ENCODE data around the gene IL3RA.
A peak's percentile ranks its signal among the peaks of the same experiment; 100 is the strongest.
"Not testable (repeated sequence)": the region's sequence is repeated elsewhere in the genome, so short reads cannot be mapped to it uniquely, and the experiment has no call there.

The IL3RA gene

GRCh38 chrX:1336331-1336943 lies at the start of gene IL3RA:
Gene IL3RA (plus strand): TSS chrX:1336785. CDS start chrX:1341766, 4,981 bp downstream.
- DNase-seq (ENCODE audit: low read depth in 3 of 3) = no peak

GRCh38 chrX:1289535-1289934 lies 47.0 kb upstream of the IL3RA start:
- no peak for DNase-seq (ENCODE audit: low read depth in 3 of 3)

- DNase-seq (ENCODE audit: low read depth in 3 of 3) = no peak
Measured at GRCh38 chrX:1291110-1291740, 45.4 kb upstream of the IL3RA start.

- DNase-seq (ENCODE audit: low read depth in 3 of 3) = no peak
Measured at GRCh38 chrX:1292575-1293290, 43.9 kb upstream of the IL3RA start.

GRCh38 chrX:1294301-1295067 lies 42.1 kb upstream of the IL3RA start:
- no peak for DNase-seq (ENCODE audit: low read depth in 3 of 3)

- no peak for DNase-seq (ENCODE audit: low read depth in 3 of 3)
Measured at GRCh38 chrX:1295550-1295949, 41.0 kb upstream of the IL3RA start.

- DNase-seq (ENCODE audit: low read depth in 3 of 3) = not testable (repeated sequence)
Measured at GRCh38 chrX:1297591-1297990, 39.0 kb upstream of the IL3RA start.

GRCh38 chrX:1300449-1300848 lies 36.1 kb upstream of the IL3RA start:
- DNase-seq (ENCODE audit: low read depth in 3 of 3) = no peak

GRCh38 chrX:1305411-1305810 lies 31.2 kb upstream of the IL3RA start:
- DNase-seq (ENCODE audit: low read depth in 3 of 3) = no peak

- no peak for DNase-seq (ENCODE audit: low read depth in 3 of 3)
Measured at GRCh38 chrX:1306909-1307625, 29.5 kb upstream of the IL3RA start.

GRCh38 chrX:1307626-1308340 lies 28.8 kb upstream of the IL3RA start:
- no peak for DNase-seq (ENCODE audit: low read depth in 3 of 3)

GRCh38 chrX:1308476-1308875 lies 28.1 kb upstream of the IL3RA start:
- no peak for DNase-seq (ENCODE audit: low read depth in 3 of 3)

GRCh38 chrX:1308917-1309316 lies 27.7 kb upstream of the IL3RA start:
- not testable (repeated sequence) for DNase-seq (ENCODE audit: low read depth in 3 of 3)

- DNase-seq (ENCODE audit: low read depth in 3 of 3) = no peak
Measured at GRCh38 chrX:1313788-1314187, 22.8 kb upstream of the IL3RA start.

GRCh38 chrX:1316527-1316926 lies 20.1 kb upstream of the IL3RA start:
- peak in 1 of 3 experiments; percentile 3 for DNase-seq (ENCODE audit: low read depth in 3 of 3)

GRCh38 chrX:1321674-1322073 lies 14.9 kb upstream of the IL3RA start:
- DNase-seq (ENCODE audit: low read depth in 3 of 3) = no peak

- no peak for DNase-seq (ENCODE audit: low read depth in 3 of 3)
Measured at GRCh38 chrX:1322393-1322792, 14.2 kb upstream of the IL3RA start.

- DNase-seq (ENCODE audit: low read depth in 3 of 3) = peak; percentile 6 to 17 (median 15)
Measured at GRCh38 chrX:1323315-1323714, 13.3 kb upstream of the IL3RA start.

GRCh38 chrX:1325515-1326116 lies 11.0 kb upstream of the IL3RA start:
- DNase-seq (ENCODE audit: low read depth in 3 of 3) = no peak

- DNase-seq (ENCODE audit: low read depth in 3 of 3) = no peak
Measured at GRCh38 chrX:1327651-1328304, 8.8 kb upstream of the IL3RA start.

Data from stimulated activated CD4-positive, alpha-beta T cell treated with anti-CD3 and anti-CD28 coated beads, TNF-alpha, amount 100 ng/mL, for 4 hours (primary cell).